ENCODE data around the gene PRDM15.

Gene PRDM15

GRCh38 chr21:41760411-41760810 lies 118.7 kb downstream of the PRDM15 start:
- no peak for DNase-seq

DNA sequence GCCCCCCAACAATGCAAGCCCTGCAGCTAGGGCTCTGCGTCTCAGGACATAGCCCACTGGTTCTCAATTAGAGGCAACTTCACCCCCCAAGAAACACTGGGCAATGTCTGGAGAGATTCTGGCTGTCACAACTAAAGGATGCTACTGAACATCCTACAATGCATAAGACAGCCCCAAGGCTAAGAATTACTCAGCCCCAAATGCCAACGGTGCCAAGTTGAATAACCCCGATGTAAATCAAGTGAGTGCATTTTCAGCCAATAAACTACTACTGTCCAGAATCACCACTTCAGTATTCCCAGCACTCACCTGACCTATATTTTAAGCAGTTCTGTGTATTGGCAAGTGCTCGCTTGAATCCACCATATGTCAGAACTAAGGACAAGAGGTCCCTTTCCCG lies 119.2 kb downstream of the PRDM15 start:
- no peak for DNase-seq

DNA sequence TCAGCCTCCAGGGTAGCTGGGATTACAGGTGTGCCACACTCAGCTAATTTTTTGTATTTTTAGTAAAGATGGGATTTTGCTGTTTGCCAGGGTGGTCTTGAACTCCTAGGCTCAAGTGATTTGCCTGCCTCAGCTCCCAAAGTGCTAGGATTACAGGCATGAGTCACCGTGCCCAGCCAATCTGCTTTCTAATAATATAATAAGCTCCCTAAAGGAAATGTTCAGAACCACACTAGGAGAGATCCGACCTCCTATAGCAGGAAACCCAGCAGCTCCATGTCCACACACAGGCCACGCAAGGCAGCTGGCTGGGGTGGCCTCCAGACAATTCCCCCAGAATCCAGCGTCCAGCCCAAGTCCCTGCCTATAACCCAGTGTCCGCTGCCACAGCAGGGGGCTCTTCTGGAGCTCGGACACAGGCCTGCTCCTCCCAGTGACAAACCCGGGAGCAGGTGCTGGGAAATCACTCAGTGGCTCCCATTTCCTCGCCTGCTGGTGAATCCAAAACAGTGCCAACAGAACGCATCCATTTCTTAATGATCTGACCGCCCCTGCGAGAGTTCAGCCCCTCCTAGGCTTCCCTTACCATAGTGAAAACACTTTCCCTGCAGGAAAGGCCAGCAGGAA lies 119.8 kb downstream of the PRDM15 start:
- no peak for DNase-seq

- DNase-seq, result no peak
Measured at GRCh38 chr21:41758550-41758949, 120.6 kb downstream of the PRDM15 start.

- DNase-seq, result no peak
Measured at GRCh38 chr21:41755934-41756773, 123.0 kb downstream of the PRDM15 start.

DNA sequence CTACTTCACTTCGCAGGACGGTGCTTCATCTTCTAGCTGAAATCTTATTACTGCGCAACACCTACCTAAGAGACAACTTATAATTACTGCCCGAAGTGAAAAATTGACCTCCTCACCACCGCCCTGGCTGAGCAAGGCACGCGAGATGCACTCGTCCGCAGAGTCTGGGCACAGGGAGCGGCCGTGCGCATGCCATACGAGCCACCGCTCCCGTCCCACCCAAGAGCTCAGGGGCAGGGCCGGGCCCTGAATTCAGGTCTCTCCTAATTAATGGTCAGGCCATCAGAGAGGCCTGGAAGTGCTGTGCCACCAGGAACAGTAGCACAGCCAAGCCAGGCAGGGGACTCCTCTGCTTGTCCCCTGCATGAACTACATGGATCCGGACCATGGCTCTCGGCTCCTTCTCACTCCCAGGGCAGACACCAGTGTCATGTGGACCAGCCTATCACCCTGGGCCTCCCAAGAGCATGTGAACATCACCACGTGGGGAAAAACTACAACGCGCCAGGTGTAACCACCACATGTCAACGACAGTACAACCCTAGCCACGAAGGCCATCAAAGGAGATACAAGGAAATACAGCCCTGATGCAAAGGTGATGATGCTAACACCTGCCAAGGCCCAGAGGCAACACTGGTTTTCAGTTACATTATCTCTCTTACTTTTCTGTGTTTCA lies 123.7 kb downstream of the PRDM15 start:
- DNase-seq, result no peak

DNA sequence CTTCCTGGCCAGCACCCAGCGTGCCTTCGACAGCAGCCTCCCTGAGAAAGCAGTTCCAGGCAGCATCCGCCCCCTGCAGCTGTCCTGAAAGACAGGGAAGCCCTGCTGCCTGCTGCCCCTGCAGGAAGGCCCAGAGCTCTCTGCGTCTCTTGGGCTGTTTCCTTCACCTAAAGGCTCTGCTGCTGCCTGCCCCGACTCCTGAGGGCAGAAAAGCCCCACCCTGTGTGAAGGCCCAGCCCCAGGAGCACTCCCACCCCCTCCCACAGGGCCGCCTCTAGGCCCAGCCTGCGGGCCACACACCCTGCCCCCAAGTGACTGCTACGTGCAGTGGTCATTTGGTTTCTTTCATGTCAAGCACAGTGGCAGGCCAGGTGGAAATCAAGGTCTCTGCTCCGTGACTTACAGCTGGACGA lies 124.7 kb downstream of the PRDM15 start:
- no peak for DNase-seq

GRCh38 chr21:41753006-41753898 lies 125.9 kb downstream of the PRDM15 start:
- DNase-seq, result no peak

- no peak for DNase-seq
Measured at GRCh38 chr21:41752231-41752681, 126.9 kb downstream of the PRDM15 start.

DNA sequence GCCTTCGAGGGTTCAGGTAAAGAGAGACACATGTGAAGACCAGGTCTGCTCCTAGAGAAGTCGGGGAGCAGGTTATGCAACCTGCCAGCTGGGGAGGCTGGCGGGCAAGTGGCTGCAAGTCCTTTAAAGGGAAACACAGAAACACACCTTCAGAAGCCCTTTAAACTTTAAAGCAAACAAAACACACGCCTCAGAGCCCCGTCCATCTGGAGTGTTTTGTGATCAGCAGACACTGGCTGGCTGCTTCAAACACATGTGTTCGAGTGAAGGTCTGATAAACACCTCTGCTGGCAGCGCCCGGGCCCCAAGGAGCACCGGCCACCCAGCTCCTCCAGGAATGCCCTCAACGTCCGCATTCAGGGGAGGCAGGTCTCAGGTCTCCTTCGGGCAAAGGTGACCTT lies 127.5 kb downstream of the PRDM15 start:
- no peak for DNase-seq

GRCh38 chr21:41750532-41751151 lies 128.5 kb downstream of the PRDM15 start:
- no peak for DNase-seq

- no peak for DNase-seq
Measured at GRCh38 chr21:41750051-41750450, 129.1 kb downstream of the PRDM15 start.

DNA sequence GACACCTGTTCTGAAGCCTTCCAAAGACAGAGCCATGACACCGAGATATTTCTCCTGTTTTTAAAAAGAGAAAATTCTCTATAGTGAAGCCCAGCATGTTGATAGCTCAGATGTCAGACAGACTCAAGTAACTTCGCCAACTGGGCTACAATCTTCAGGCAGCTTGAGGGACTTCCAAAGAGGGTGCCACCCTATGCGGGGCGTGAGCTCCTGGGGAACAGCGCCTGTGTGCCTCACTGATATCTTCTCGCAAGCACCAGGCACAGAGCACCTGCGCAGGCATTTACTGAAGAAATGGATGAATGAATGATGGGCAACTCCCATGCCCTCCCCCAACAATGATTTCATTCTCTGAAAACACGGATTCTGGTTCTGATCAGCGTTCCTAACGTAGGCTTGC lies 129.9 kb downstream of the PRDM15 start:
- no peak for DNase-seq
